ENCODE data around the gene GRIK4.
A peak's percentile ranks its signal among the peaks of the same experiment; 100 is the strongest.

Gene GRIK4

DNA sequence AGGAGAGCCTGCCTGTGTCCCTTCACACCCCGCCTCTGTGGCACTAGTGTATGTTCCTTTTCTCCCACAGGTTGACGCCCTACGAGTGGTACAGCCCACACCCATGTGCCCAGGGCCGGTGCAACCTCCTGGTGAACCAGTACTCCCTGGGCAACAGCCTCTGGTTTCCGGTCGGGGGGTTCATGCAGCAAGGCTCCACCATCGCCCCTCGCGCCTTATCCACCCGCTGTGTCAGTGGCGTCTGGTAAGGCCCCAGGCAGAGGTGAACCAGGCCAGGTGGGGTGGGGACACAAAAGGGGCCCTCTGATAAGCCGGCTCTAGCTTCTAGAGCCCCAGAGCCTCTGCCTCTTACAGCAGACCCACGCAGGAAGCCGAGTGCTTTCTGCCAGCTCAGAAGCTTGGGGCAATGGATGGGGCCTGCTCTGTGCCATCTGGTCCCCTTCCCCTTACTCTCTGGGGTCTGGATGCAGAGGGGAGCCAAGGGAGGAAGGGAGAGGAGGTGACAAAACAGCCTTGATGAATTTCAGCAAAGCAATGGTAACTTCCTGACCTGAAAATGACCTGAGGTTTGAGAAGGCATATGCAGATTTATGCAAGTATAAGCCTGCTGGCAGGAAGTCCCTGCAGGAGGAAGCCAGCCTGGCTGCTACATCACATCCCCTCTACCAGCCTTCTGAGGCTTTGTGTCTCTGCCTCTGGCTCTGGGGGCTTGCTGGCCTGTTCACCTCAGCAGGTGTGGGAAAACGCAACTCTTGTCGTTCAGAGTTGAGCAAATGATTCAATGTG lies 445.4 kb downstream of the GRIK4 start:
- peak; percentile 56 for DNase-seq (ENCODE audit: low read depth, low spot score)
- Histone ChIP-seq H3K9ac (ENCODE audit: insufficient read length, low read depth) (no peak overlapping the region), H3K9me3 (ENCODE audit: insufficient read depth, low read length) (no peaks in the 10 kb centered on the region), H3K27me3 (ENCODE audit: insufficient read depth, insufficient read length) (no peaks in the 10 kb centered on the region), H3K4me3 (ENCODE audit: insufficient read length, low read depth) (no peak overlapping the region), H3K36me3 (ENCODE audit: insufficient read depth, insufficient read length, low read length) (no peaks in the 10 kb centered on the region), H3K4me1 (ENCODE audit: insufficient read depth, insufficient read length) (peaks cover 17% of the 10 kb centered on the region)
- TF ChIP-seq YY1 (IDR thresholded peaks at IDR 0.05; ENCODE audit: insufficient read depth, insufficient read length) (no peak), SUZ12 (IDR thresholded peaks at IDR 0.05; ENCODE audit: extremely low read depth, insufficient read depth, insufficient read length) (no peak), ZNF274 (IDR thresholded peaks at IDR 0.05; ENCODE audit: low read depth, low read length) (no peak)

- no peaks in the 10 kb centered on the region for H3K9me3 ChIP-seq (ENCODE audit: insufficient read depth, low read length)
- DNase-seq (ENCODE audit: low read depth, low spot score): no peak
- no peak for TF ChIP-seq SUZ12 (IDR thresholded peaks at IDR 0.05; ENCODE audit: extremely low read depth, insufficient read depth, insufficient read length)
- no peak for TF ChIP-seq YY1 (IDR thresholded peaks at IDR 0.05; ENCODE audit: insufficient read depth, insufficient read length)
- TF ChIP-seq ZNF274 (IDR thresholded peaks at IDR 0.05; ENCODE audit: low read depth, low read length): no peak
- H3K9ac ChIP-seq (ENCODE audit: insufficient read length, low read depth): no peak overlapping the region
- no peaks in the 10 kb centered on the region for H3K27me3 ChIP-seq (ENCODE audit: insufficient read depth, insufficient read length)
- H3K4me3 ChIP-seq (ENCODE audit: insufficient read length, low read depth): no peak overlapping the region
- peaks cover 14% of the 10 kb centered on the region for H3K4me1 ChIP-seq (ENCODE audit: insufficient read depth, insufficient read length)
- H3K36me3 ChIP-seq (ENCODE audit: insufficient read depth, insufficient read length, low read length): no peaks in the 10 kb centered on the region
These were observed 446.6 kb downstream of the GRIK4 start for GRCh38 chr11:120958185-120958584.

DNA sequence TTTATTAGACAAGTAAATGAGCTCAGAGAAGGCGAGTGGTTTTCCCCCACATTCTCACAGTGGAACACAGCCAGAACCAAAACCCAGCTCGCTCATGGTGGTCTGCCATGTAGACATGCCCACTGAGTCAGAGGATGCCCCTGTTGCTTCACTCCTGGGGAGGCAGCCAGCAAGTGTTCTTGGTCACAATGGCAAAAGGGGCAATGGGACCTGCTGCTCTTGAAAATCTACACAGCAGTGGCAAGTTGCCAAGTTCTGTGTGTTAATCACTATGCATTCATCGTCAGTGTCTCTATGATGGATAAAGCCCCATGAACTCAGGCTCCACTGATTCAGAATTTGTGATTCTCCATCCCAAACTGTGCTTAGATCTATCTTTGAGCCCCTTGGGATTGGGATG lies 447.6 kb downstream of the GRIK4 start:
- Histone ChIP-seq H3K4me1 (ENCODE audit: insufficient read depth, insufficient read length) (peaks cover 9% of the 10 kb centered on the region), H3K9me3 (ENCODE audit: insufficient read depth, low read length) (no peaks in the 10 kb centered on the region), H3K27me3 (ENCODE audit: insufficient read depth, insufficient read length) (no peaks in the 10 kb centered on the region), H3K36me3 (ENCODE audit: insufficient read depth, insufficient read length, low read length) (no peaks in the 10 kb centered on the region), H3K4me3 (ENCODE audit: insufficient read length, low read depth) (no peak overlapping the region), H3K9ac (ENCODE audit: insufficient read length, low read depth) (no peak overlapping the region)
- no peak for DNase-seq (ENCODE audit: low read depth, low spot score)
- TF ChIP-seq YY1 (IDR thresholded peaks at IDR 0.05; ENCODE audit: insufficient read depth, insufficient read length) (no peak), ZNF274 (IDR thresholded peaks at IDR 0.05; ENCODE audit: low read depth, low read length) (no peak), SUZ12 (IDR thresholded peaks at IDR 0.05; ENCODE audit: extremely low read depth, insufficient read depth, insufficient read length) (no peak)

- Histone ChIP-seq H3K4me1 (ENCODE audit: insufficient read depth, insufficient read length) (no peaks in the 10 kb centered on the region), H3K36me3 (ENCODE audit: insufficient read depth, insufficient read length, low read length) (no peaks in the 10 kb centered on the region), H3K4me3 (ENCODE audit: insufficient read length, low read depth) (no peak overlapping the region), H3K9me3 (ENCODE audit: insufficient read depth, low read length) (no peaks in the 10 kb centered on the region), H3K27me3 (ENCODE audit: insufficient read depth, insufficient read length) (no peaks in the 10 kb centered on the region), H3K9ac (ENCODE audit: insufficient read length, low read depth) (no peak overlapping the region)
- TF ChIP-seq YY1 (IDR thresholded peaks at IDR 0.05; ENCODE audit: insufficient read depth, insufficient read length) (no peak), SUZ12 (IDR thresholded peaks at IDR 0.05; ENCODE audit: extremely low read depth, insufficient read depth, insufficient read length) (no peak), ZNF274 (IDR thresholded peaks at IDR 0.05; ENCODE audit: low read depth, low read length) (no peak)
- no peak for DNase-seq (ENCODE audit: low read depth, low spot score)
These were observed 453.3 kb downstream of the GRIK4 start for GRCh38 chr11:120964857-120965256.

GRCh38 chr11:120966840-120967239 lies 455.3 kb downstream of the GRIK4 start:
- DNase-seq (ENCODE audit: low read depth, low spot score): no peak
- no peak overlapping the region for H3K9ac ChIP-seq (ENCODE audit: insufficient read length, low read depth)
- no peaks in the 10 kb centered on the region for H3K4me1 ChIP-seq (ENCODE audit: insufficient read depth, insufficient read length)
- TF ChIP-seq YY1 (IDR thresholded peaks at IDR 0.05; ENCODE audit: insufficient read depth, insufficient read length) (no peak), SUZ12 (IDR thresholded peaks at IDR 0.05; ENCODE audit: extremely low read depth, insufficient read depth, insufficient read length) (no peak), ZNF274 (IDR thresholded peaks at IDR 0.05; ENCODE audit: low read depth, low read length) (no peak)
- no peaks in the 10 kb centered on the region for H3K27me3 ChIP-seq (ENCODE audit: insufficient read depth, insufficient read length)
- H3K36me3 ChIP-seq (ENCODE audit: insufficient read depth, insufficient read length, low read length): no peaks in the 10 kb centered on the region
- H3K4me3 ChIP-seq (ENCODE audit: insufficient read length, low read depth): no peak overlapping the region
- H3K9me3 ChIP-seq (ENCODE audit: insufficient read depth, low read length): no peaks in the 10 kb centered on the region

DNA sequence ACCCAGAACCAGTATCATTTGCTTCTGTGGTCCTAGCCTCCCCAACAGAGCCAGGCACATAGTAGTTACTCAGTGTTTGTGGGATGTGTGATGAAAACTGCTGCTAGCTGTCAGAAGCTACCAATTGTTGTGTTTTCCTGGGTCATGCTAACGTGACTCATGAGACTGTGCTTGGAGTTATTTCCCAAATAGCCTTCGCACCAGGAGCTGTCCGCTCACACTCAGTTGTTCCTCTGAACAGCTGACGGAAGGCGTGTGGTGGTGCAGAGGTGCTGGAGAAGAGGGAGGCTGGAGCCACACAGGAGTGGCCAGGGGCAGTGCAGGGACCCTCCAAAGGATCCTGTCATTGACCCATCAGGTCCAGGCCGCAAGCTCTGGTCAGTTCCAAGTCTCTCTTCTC lies 458.4 kb downstream of the GRIK4 start:
- Histone ChIP-seq H3K27me3 (ENCODE audit: insufficient read depth, insufficient read length) (no peaks in the 10 kb centered on the region), H3K9ac (ENCODE audit: insufficient read length, low read depth) (no peak overlapping the region), H3K4me3 (ENCODE audit: insufficient read length, low read depth) (no peak overlapping the region), H3K4me1 (ENCODE audit: insufficient read depth, insufficient read length) (no peaks in the 10 kb centered on the region), H3K36me3 (ENCODE audit: insufficient read depth, insufficient read length, low read length) (no peaks in the 10 kb centered on the region), H3K9me3 (ENCODE audit: insufficient read depth, low read length) (no peaks in the 10 kb centered on the region)
- DNase-seq (ENCODE audit: low read depth, low spot score): no peak
- TF ChIP-seq YY1 (IDR thresholded peaks at IDR 0.05; ENCODE audit: insufficient read depth, insufficient read length): no peak
- TF ChIP-seq ZNF274 (IDR thresholded peaks at IDR 0.05; ENCODE audit: low read depth, low read length): no peak
- no peak for TF ChIP-seq SUZ12 (IDR thresholded peaks at IDR 0.05; ENCODE audit: extremely low read depth, insufficient read depth, insufficient read length)

DNA sequence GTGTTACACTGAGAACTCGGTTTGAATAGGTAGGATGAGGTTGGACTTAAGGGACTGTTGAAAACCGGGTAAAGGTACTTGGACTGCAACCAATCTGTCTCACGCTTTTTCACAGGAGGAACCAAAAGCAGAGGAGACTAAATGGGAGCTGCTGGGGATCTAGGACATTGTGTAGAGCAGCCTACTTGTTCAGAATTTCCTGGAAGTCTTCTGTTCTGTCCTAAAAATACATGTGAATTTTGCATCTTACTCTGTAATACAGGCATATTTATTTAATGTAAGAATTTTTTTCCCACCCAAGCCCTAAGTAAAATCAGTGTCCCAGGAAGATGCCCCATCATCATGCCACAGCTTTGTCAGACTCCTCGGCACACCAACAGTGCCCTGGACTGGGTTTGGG lies 460.3 kb downstream of the GRIK4 start:
- Histone ChIP-seq H3K9me3 (ENCODE audit: insufficient read depth, low read length) (no peaks in the 10 kb centered on the region), H3K36me3 (ENCODE audit: insufficient read depth, insufficient read length, low read length) (no peaks in the 10 kb centered on the region), H3K4me3 (ENCODE audit: insufficient read length, low read depth) (no peak overlapping the region), H3K4me1 (ENCODE audit: insufficient read depth, insufficient read length) (no peaks in the 10 kb centered on the region), H3K27me3 (ENCODE audit: insufficient read depth, insufficient read length) (no peaks in the 10 kb centered on the region), H3K9ac (ENCODE audit: insufficient read length, low read depth) (no peak overlapping the region)
- no peak for DNase-seq (ENCODE audit: low read depth, low spot score)
- TF ChIP-seq YY1 (IDR thresholded peaks at IDR 0.05; ENCODE audit: insufficient read depth, insufficient read length) (no peak), ZNF274 (IDR thresholded peaks at IDR 0.05; ENCODE audit: low read depth, low read length) (no peak), SUZ12 (IDR thresholded peaks at IDR 0.05; ENCODE audit: extremely low read depth, insufficient read depth, insufficient read length) (no peak)

All from NT2/D1 (cell line).